ENCODE measurements around the gene XRCC5.

DNA sequence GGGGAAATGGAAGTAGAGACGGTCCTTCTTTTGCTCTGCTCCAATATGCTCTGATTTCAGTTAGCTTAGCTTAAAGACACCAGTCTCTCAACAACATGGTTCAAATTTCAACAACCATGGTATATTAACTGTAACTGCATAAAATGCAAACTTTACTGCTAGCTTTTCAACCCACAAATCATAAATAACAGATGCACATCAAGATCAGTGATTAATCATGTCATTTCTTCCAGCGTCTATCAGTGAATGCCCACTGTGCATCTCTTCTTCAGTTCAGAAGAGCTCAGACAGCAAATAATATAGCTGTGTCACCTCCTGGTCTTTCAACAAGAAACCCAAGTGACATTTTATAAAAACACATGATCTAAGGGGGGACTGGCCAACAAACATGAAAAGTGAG is 40.1 kb upstream of the XRCC5 start:
- TF ChIP-seq CTCF (IDR thresholded peaks at IDR 0.05), result no peak
- no peak for TF ChIP-seq POLR2A (IDR thresholded peaks at IDR 0.05)
- TF ChIP-seq EP300 (IDR thresholded peaks at IDR 0.05), result no peak

Data from tibial nerve (tissue), 4 donors.